Suprapubic skin (tissue), 3 donors: ENCODE measurements around the gene SERPINB6.

Experiments
- EP300 ChIP-seq: sonication (generic); formaldehyde crosslinking; IDR thresholded peaks from one replicate; pipeline ENCODE4 v1.6.1; 2017; ENCODE audit warnings: antibody characterized with exemption
- POLR2A ChIP-seq, 2 donors: fragments of 450-650 bp; IDR thresholded peaks; one replicate each; pipeline ENCODE4 v1.6.1; 2017; ENCODE audit warnings: antibody characterized with exemption in 2 of 2, mild to moderate bottlenecking in 2 of 2, moderate library complexity in 2 of 2
- TF ChIP-seq, protein P1 (sequence below), 2 donors: fragments of 200-600 bp in 1 of 2; fragments of 450-650 bp in 1 of 2; sonication (generic) in 1 of 2; IDR thresholded peaks; one replicate each; pipeline ENCODE4 v1.5.1; 2016 to 2019; ENCODE audit warnings: antibody characterized with exemption in 2 of 2, mild to moderate bottlenecking in 1 of 2, moderate library complexity in 1 of 2

DNA sequence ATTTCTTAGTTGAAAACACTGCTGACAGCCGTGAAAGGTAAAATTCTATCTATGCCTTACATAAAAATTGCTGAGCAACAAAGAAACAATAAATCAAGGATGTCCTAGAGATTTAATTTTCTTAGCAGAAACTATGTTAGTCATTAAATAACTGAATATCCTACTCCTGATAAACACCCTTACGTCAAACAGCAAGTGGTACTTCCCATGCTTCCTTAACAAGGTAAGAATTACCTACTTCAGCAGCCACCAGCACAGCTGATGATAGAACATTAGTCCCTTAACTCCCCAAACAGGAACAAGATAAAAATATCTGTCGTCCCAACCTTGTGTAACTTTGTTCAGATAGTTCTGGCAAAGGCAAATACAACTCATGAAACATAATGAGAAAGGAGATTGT is 8.7 kb downstream of the SERPINB6 start:
- TF ChIP-seq POLR2A (IDR thresholded peaks at IDR 0.05) (no peak), EP300 (no peak)
- TF ChIP-seq, protein P1, sequence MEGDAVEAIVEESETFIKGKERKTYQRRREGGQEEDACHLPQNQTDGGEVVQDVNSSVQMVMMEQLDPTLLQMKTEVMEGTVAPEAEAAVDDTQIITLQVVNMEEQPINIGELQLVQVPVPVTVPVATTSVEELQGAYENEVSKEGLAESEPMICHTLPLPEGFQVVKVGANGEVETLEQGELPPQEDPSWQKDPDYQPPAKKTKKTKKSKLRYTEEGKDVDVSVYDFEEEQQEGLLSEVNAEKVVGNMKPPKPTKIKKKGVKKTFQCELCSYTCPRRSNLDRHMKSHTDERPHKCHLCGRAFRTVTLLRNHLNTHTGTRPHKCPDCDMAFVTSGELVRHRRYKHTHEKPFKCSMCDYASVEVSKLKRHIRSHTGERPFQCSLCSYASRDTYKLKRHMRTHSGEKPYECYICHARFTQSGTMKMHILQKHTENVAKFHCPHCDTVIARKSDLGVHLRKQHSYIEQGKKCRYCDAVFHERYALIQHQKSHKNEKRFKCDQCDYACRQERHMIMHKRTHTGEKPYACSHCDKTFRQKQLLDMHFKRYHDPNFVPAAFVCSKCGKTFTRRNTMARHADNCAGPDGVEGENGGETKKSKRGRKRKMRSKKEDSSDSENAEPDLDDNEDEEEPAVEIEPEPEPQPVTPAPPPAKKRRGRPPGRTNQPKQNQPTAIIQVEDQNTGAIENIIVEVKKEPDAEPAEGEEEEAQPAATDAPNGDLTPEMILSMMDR (IDR thresholded peaks at IDR 0.05): no peak
